Upper lobe of right lung (tissue), 1 donor: ENCODE measurements around the gene SRR. TPM values are rescaled to one million over a fixed set of nuclear protein-coding genes. Genes with fewer than 3 reads are reported as not detected.

ENCODE experiments used
- ATAC-seq: fragments of 200-7000 bp; cut with Tn5 transposase; one replicate; pipeline ENCODE4 v1.9.1; 2020; ENCODE audit warnings: mild to moderate bottlenecking, moderate library complexity
- DNase-seq: peaks from one replicate; pipeline ENCODE4 v3.0.0-alpha.2; 2020
- H3K27ac ChIP-seq: fragments of 200-600 bp; one replicate; pipeline ENCODE4 v1.8.0; 2022
- H3K27me3 ChIP-seq: fragments of 200-600 bp; one replicate; pipeline ENCODE4 v1.8.0; 2022; ENCODE audit warnings: mild to moderate bottlenecking
- H3K36me3 ChIP-seq: fragments of 200-600 bp; one replicate; pipeline ENCODE4 v1.8.0; 2022
- H3K4me1 ChIP-seq: fragments of 200-600 bp; one replicate; pipeline ENCODE4 v1.8.0; 2022
- H3K4me3 ChIP-seq: fragments of 200-600 bp; one replicate; pipeline ENCODE4 v1.8.0; 2022; ENCODE audit warnings: mild to moderate bottlenecking
- H3K9me3 ChIP-seq: fragments of 200-600 bp; one replicate; pipeline ENCODE4 v1.8.0; 2022
- CTCF ChIP-seq: fragments of 200-600 bp; IDR thresholded peaks from one replicate; pipeline ENCODE4 v1.8.0; 2022; ENCODE audit warnings: antibody characterized with exemption
- intact Hi-C: fragments of 100-400 bp; cut with DNase I; formaldehyde crosslinking; loops from one replicate; pipeline ENCODE4 v1.11.0; 2022
- total RNA-seq: library from RNA; stranded (reverse); fragmentation: NEBNext Ultra II Directional; extraction: Animal tissue kit (Norgen Biotek cat#: 25700); gene quantifications from one replicate; pipeline ENCODE4 v1.2.1, GENCODE V29; 2021
- donor health status: DM: no; HTN: yes; CAD: no; lungs with severe emphysema.

The SRR gene
- total RNA-seq, 1 donor from 2014 or later: 6.3 TPM

GRCh38 chr17:2347805-2348685 is 44.3 kb downstream of the SRR start:
- Histone ChIP-seq H3K4me1 (peaks cover 3% of the 10 kb centered on the region), H3K9me3 (no peaks in the 10 kb centered on the region), H3K27me3 (no peaks in the 10 kb centered on the region), H3K27ac (no peak overlapping the region), H3K36me3 (peaks cover 17% of the 10 kb centered on the region), H3K4me3 (no peak overlapping the region)
- TF ChIP-seq CTCF: no peak
- intact Hi-C loops: no loop called here
- ATAC-seq (peak; percentile 52), DNase-seq (peak; percentile 67)

GRCh38 chr17:2351269-2351668 is 47.5 kb downstream of the SRR start:
- DNase-seq (peak; percentile 39), ATAC-seq (no peak)
- TF ChIP-seq CTCF: no peak
- intact Hi-C loops: no loop called here
- H3K36me3 ChIP-seq: no peaks in the 10 kb centered on the region
- no peaks in the 10 kb centered on the region for H3K9me3 ChIP-seq
- H3K27me3 ChIP-seq: no peaks in the 10 kb centered on the region
- no peak overlapping the region for H3K4me3 ChIP-seq
- H3K27ac ChIP-seq: no peak overlapping the region
- H3K4me1 ChIP-seq: peaks cover 3% of the 10 kb centered on the region

- Histone ChIP-seq H3K4me1 (no peaks in the 10 kb centered on the region), H3K36me3 (no peaks in the 10 kb centered on the region), H3K9me3 (no peaks in the 10 kb centered on the region), H3K27ac (no peak overlapping the region), H3K4me3 (no peak overlapping the region), H3K27me3 (no peaks in the 10 kb centered on the region)
- no peak for DNase-seq
- no peak for TF ChIP-seq CTCF
- no peak for ATAC-seq
- intact Hi-C loops: no loop called here
These were observed 50.6 kb downstream of the SRR start for GRCh38 chr17:2354311-2354710.

GRCh38 chr17:2357237-2357636 is 53.5 kb downstream of the SRR start:
- DNase-seq: no peak
- intact Hi-C loops: no loop called here
- no peak for TF ChIP-seq CTCF
- no peaks in the 10 kb centered on the region for H3K4me1 ChIP-seq
- H3K27ac ChIP-seq: no peak overlapping the region
- no peaks in the 10 kb centered on the region for H3K27me3 ChIP-seq
- H3K9me3 ChIP-seq: no peaks in the 10 kb centered on the region
- H3K36me3 ChIP-seq: no peaks in the 10 kb centered on the region
- H3K4me3 ChIP-seq: no peak overlapping the region
- ATAC-seq: no peak

GRCh38 chr17:2357931-2358434 is 54.2 kb downstream of the SRR start:
- ATAC-seq: no peak
- no peak overlapping the region for H3K4me3 ChIP-seq
- H3K36me3 ChIP-seq: peaks cover 4% of the 10 kb centered on the region
- TF ChIP-seq CTCF: no peak
- H3K9me3 ChIP-seq: no peaks in the 10 kb centered on the region
- intact Hi-C loops: no loop called here
- H3K27me3 ChIP-seq: no peaks in the 10 kb centered on the region
- H3K27ac ChIP-seq: no peak overlapping the region
- no peak for DNase-seq
- H3K4me1 ChIP-seq: no peaks in the 10 kb centered on the region
